GM19468 (cell line): ENCODE measurements around the gene LEAP2.
A peak's percentile ranks its signal among the peaks of the same experiment; 100 is the strongest.

Source experiments
- ATAC-seq: cut with Tn5 transposase; IDR thresholded peaks from one replicate; pipeline ENCODE4 v1.9.1; 2021; ENCODE audit warnings: mild to moderate bottlenecking, moderate library complexity, moderate number of reproducible peaks; ENCODE audit not compliant: unreplicated experiment; ENCODE audit errors: extremely low read depth

The LEAP2 gene

GRCh38 chr5:132873119-132873929, at the start of gene LEAP2:
LEAP2 (plus strand) TSS chr5:132873668; CDS start chr5:132873695, 27 bp downstream.
- ATAC-seq = no peak

GRCh38 chr5:132824426-132824825, 49.0 kb upstream of the LEAP2 start:
- ATAC-seq = no peak

- ATAC-seq = no peak
Observed at GRCh38 chr5:132825033-132825833, 48.2 kb upstream of the LEAP2 start.

GRCh38 chr5:132825834-132826391, 47.6 kb upstream of the LEAP2 start:
- no peak for ATAC-seq

- ATAC-seq = no peak
Observed at GRCh38 chr5:132826424-132827082, 46.9 kb upstream of the LEAP2 start.

- no peak for ATAC-seq
Observed at GRCh38 chr5:132827943-132828673, 45.4 kb upstream of the LEAP2 start.

GRCh38 chr5:132828846-132829494, 44.5 kb upstream of the LEAP2 start:
- ATAC-seq = no peak

- peak; percentile 71 for ATAC-seq
Observed at GRCh38 chr5:132829742-132830435, 43.6 kb upstream of the LEAP2 start.

GRCh38 chr5:132830436-132831094, 42.9 kb upstream of the LEAP2 start, which contains the start of gene SHROOM1:
SHROOM1 (minus strand) TSS chr5:132830647; CDS start chr5:132826140, 4,507 bp downstream.
- ATAC-seq = no peak

GRCh38 chr5:132831095-132831860, 42.2 kb upstream of the LEAP2 start:
- ATAC-seq = no peak

- ATAC-seq = no peak
Observed at GRCh38 chr5:132832612-132833011, 40.9 kb upstream of the LEAP2 start.

GRCh38 chr5:132834057-132834456, 39.4 kb upstream of the LEAP2 start:
- no peak for ATAC-seq

GRCh38 chr5:132836852-132837251, 36.6 kb upstream of the LEAP2 start:
- ATAC-seq = no peak

GRCh38 chr5:132837868-132838267, 35.6 kb upstream of the LEAP2 start:
- no peak for ATAC-seq

- ATAC-seq = no peak
Observed at GRCh38 chr5:132838516-132839282, 34.8 kb upstream of the LEAP2 start.

GRCh38 chr5:132839426-132840301, 33.8 kb upstream of the LEAP2 start:
- ATAC-seq = no peak
